Measurements from ENCODE around the gene SNX20.

The SNX20 gene

GRCh38 chr16:50690177-50690576, 9.1 kb upstream of the SNX20 start:
- H3K4me3 ChIP-seq (ENCODE audit: control insufficient read depth, low read depth, low read length): no peak overlapping the region
- TF ChIP-seq CTCF (IDR thresholded peaks at IDR 0.05; ENCODE audit: control insufficient read depth, insufficient read depth, low read depth, low read length, missing control alignments): no peak
- no peak for DNase-seq (ENCODE audit: low read depth)

- H3K4me3 ChIP-seq (ENCODE audit: control insufficient read depth, low read depth, low read length): no peak overlapping the region
- no peak for TF ChIP-seq CTCF (IDR thresholded peaks at IDR 0.05; ENCODE audit: control insufficient read depth, insufficient read depth, low read depth, low read length, missing control alignments)
- DNase-seq (ENCODE audit: low read depth): no peak
Measured at GRCh38 chr16:50688867-50689266, 7.8 kb upstream of the SNX20 start.

DNA sequence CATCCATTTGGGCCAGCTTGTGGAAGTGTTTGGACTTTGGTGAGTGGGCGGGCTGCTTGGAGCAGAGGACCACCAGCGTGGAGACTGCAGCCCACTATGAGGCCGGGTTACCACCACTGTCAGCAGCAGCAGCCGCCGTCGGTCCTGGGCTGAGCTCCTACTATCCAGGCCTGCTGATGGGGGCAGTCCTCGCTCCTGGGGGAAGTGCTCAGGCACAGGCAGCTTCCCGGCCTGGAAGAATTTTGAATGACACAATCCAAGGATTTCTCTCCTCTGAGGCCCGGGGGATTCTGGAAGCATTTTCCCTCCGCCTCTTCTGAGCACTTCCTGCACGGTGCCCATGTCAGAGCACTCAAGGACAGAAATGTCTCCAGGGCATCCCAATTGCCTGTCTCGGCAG, 7.0 kb upstream of the SNX20 start:
- DNase-seq (ENCODE audit: low read depth): no peak
- no peak overlapping the region for H3K4me3 ChIP-seq (ENCODE audit: control insufficient read depth, low read depth, low read length)
- TF ChIP-seq CTCF (IDR thresholded peaks at IDR 0.05; ENCODE audit: control insufficient read depth, insufficient read depth, low read depth, low read length, missing control alignments): no peak

- TF ChIP-seq CTCF (IDR thresholded peaks at IDR 0.05; ENCODE audit: control insufficient read depth, insufficient read depth, low read depth, low read length, missing control alignments): no peak
- no peak overlapping the region for H3K4me3 ChIP-seq (ENCODE audit: control insufficient read depth, low read depth, low read length)
- DNase-seq (ENCODE audit: low read depth): no peak
Measured at GRCh38 chr16:50685462-50686063, 4.5 kb upstream of the SNX20 start.

GRCh38 chr16:50684823-50685461, 3.8 kb upstream of the SNX20 start:
- no peak for DNase-seq (ENCODE audit: low read depth)
- TF ChIP-seq CTCF (IDR thresholded peaks at IDR 0.05; ENCODE audit: control insufficient read depth, insufficient read depth, low read depth, low read length, missing control alignments): no peak
- no peak overlapping the region for H3K4me3 ChIP-seq (ENCODE audit: control insufficient read depth, low read depth, low read length)

- TF ChIP-seq CTCF (IDR thresholded peaks at IDR 0.05; ENCODE audit: control insufficient read depth, insufficient read depth, low read depth, low read length, missing control alignments): no peak
- no peak for DNase-seq (ENCODE audit: low read depth)
- H3K4me3 ChIP-seq (ENCODE audit: control insufficient read depth, low read depth, low read length): no peak overlapping the region
Measured at GRCh38 chr16:50683689-50684374, 2.7 kb upstream of the SNX20 start.

Data from AG09309 (cell line).